Measurements from ENCODE around the gene MED1.

Gene MED1

GRCh38 chr17:39359994-39360393, 91.1 kb downstream of the MED1 start:
- DNase-seq: no peak

GRCh38 chr17:39357986-39358385, 93.1 kb downstream of the MED1 start:
- no peak for DNase-seq

- DNase-seq: no peak
These were observed 93.6 kb downstream of the MED1 start for GRCh38 chr17:39357488-39357887.
